NCI-H1436 (cell line): ENCODE results near the gene KCTD16.

Experiments
- DNase-seq: peaks from one replicate; lab custom pipeline; 2025; lab: John Stamatoyannopoulos, UW

Gene KCTD16

GRCh38 chr5:144209361-144209760 is 38.7 kb downstream of the KCTD16 start:
- peak; percentile 19 for DNase-seq

- DNase-seq = no peak
These were observed 40.0 kb downstream of the KCTD16 start for GRCh38 chr5:144210655-144211054.

- no peak for DNase-seq
These were observed 49.2 kb downstream of the KCTD16 start for GRCh38 chr5:144219869-144220268.

- no peak for DNase-seq
These were observed 56.8 kb downstream of the KCTD16 start for GRCh38 chr5:144227363-144227999.

DNA sequence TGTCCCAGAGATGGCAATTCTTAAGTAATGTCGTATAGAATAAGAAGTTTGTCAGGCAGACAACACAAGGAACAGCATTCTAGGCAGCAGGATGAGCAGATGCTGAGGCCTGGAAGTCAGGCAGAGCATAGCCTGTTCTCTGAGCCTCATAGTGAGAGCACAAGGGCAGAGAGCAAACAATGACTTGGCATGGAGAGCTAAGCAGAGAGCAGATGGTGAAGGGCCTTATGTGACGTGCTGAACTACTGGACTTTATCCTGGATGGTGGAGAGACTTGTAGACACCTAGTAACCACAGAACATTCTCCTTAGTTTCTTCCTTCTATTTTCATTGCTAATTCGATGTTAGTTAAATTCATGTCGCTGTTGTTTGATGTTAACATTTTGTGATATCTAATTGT is 60.1 kb downstream of the KCTD16 start:
- DNase-seq = no peak

- DNase-seq = no peak
These were observed 61.6 kb downstream of the KCTD16 start for GRCh38 chr5:144232285-144232684.

- DNase-seq = no peak
These were observed 65.8 kb downstream of the KCTD16 start for GRCh38 chr5:144236499-144236898.

GRCh38 chr5:144237851-144238250 is 67.2 kb downstream of the KCTD16 start:
- no peak for DNase-seq

GRCh38 chr5:144247131-144247530 is 76.5 kb downstream of the KCTD16 start:
- no peak for DNase-seq

DNA sequence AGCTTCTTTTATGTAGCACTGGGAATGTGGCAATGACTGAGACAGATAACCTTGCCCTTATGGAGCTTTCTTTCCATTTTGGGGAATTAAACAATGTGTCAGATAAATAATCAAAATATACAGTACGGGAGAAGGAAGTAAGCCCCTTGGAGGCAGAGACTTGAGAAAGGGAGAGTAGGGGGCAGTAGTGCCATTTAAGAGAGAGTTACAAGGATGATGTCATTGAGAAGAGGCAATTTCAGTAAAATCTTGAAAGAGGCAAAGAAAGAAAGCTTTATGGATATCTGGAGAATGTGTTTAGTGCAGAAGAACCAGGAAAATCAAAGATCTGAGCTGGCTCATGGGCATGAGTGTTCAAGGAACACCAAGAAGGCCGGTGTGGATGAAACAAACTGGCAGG is 77.3 kb downstream of the KCTD16 start:
- DNase-seq = no peak

- DNase-seq = no peak
These were observed 79.2 kb downstream of the KCTD16 start for GRCh38 chr5:144249755-144250464.

DNA sequence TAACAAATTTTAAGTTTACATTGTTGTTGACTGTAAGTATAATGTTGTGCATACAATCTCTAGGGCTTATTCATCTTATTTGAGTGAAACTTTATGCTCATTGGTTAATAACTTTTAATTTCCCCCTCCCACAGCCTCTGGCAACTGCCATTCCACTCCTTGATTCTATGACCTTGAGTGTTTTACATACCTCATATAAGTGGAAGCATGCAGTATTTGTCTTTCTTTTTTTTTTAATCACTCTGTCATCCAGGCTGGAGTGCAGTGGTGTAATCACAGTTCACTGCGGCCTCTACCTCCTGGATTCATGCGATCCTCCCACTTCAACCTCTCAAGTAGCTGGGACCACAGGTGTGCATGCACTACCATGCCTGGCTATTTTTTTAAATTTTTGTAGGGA is 83.9 kb downstream of the KCTD16 start:
- DNase-seq = no peak

DNA sequence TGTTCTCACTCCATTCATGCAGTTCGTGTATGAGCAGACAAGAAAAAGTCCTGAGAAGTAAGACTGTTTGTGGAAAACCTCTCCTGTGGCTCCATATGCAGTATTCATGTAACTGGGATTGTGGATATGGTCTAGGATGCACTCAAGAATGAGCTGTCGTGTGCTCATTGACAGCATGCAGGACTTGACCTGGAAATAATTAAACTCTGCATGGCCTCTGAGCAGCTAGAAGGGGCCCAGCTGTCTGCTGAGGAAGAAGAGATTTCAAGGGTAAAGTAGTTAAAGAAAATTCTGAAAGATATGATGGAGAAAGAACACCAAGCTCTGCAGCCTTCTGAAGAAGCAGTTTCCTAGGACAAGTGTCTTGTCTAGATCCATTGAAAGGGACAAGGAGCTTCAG is 89.4 kb downstream of the KCTD16 start:
- DNase-seq = no peak

- no peak for DNase-seq
These were observed 95.1 kb downstream of the KCTD16 start for GRCh38 chr5:144265643-144266247.

- no peak for DNase-seq
These were observed 97.4 kb downstream of the KCTD16 start for GRCh38 chr5:144267961-144268513.

DNA sequence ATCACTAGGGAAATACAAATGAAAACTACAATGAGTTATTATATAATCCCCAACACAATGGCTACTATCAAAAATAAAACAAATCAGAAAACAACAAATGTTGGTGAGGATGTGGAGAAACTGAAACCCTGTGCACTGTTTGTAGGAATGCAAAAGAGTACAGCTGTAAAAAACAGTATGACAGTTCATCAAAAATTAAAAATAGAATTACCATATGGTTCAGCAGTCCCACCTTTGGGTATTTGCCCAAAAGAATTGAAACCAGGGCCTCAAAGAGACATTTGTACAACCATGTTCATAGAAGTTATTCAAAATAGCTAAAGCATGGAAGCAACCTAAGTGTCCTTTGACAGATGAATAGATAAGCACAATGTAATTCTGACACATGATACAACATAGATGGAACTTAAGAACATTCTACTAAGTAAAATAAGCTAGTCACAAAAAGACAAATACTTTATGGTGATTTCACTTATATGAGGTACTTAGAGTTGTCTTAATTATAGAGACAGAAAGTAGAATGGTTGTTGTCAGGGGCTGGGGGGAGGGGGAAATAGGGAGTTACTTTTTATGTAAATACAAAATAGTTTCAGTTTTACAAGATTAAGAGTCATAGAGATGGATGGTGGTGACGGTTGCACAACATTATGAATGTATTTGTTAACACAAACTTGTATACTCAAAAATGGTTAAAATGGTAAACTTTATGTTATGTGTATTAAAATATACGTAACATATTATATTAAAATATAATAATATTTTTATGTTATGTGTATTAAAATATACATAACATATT is 102.8 kb downstream of the KCTD16 start:
- no peak for DNase-seq

DNA sequence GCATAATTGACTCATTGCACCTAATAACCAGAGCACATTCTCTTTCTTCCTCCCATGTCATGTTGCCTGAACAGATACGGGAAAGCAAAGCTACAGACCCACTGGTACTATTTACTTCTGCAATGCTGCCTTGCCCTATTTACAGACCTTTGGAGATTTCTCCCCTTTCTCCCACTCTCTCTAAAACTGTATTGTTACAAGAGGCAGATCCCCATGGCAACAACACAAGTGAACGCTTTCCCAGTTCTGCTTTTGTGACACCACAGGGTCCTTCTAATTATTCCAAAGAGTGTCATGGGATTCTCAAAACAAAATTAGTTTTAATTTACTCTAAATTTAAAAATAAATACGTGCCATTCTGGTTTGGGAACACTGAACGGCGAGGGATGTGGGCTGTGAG is 104.7 kb downstream of the KCTD16 start:
- no peak for DNase-seq

- no peak for DNase-seq
These were observed 105.6 kb downstream of the KCTD16 start for GRCh38 chr5:144276034-144276822.

GRCh38 chr5:144281784-144282183 is 111.1 kb downstream of the KCTD16 start:
- no peak for DNase-seq

DNA sequence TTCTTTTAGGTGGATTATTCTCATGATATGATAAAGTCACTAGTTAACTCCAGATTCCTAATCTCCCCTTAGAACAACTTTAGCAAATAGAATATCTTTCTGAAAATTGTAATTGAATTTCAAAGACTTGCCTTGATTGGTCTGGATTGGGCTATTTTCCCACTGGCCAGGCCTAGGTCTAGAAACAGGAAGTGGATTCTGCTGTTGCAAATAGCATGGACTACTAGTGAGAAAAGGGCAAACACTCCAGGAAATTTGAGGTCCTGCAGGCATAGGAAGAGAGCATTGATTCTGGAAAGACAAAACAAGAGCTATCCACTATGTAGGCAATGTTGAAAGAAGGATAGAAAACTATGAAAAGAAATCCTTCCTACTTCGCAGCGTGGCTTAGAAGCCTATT is 113.4 kb downstream of the KCTD16 start:
- DNase-seq = no peak

- DNase-seq = no peak
These were observed 114.3 kb downstream of the KCTD16 start for GRCh38 chr5:144284931-144285502.
